Measurements from ENCODE around the gene GABPB1.

GABPB1 gene

GRCh38 chr15:50345298-50345697 lies 9.7 kb downstream of the GABPB1 start:
- Histone ChIP-seq H3K18ac (ENCODE audit: low read length) (no peak overlapping the region), H2BK15ac (ENCODE audit: low read length) (no peak overlapping the region), H3K9me3 (replicated peaks in 1 of 2; ENCODE audit: control insufficient read depth in 2 of 2, insufficient read depth in 1 of 2, low read depth in 1 of 2, low read length in 2 of 2) (no peaks in the 10 kb centered on the region), H3K4ac (ENCODE audit: low read length) (no peak overlapping the region), H2BK12ac (ENCODE audit: low read length) (no peak overlapping the region), H3K27ac (replicated peaks; ENCODE audit: low read length) (no peak overlapping the region), H3K23ac (ENCODE audit: low read depth, low read length, poor library complexity) (no peak overlapping the region), H2BK120ac (ENCODE audit: low read depth, low read length) (no peak overlapping the region), H3K4me2 (ENCODE audit: insufficient read depth, low read length, poor library complexity, severe bottlenecking) (no peak overlapping the region), H3K9ac (ENCODE audit: low read depth, low read length, poor library complexity) (no peak overlapping the region), H3K79me1 (ENCODE audit: low read depth, low read length) (peaks cover 3% of the 10 kb centered on the region), H2BK5ac (ENCODE audit: low read length) (no peak overlapping the region), H4K91ac (ENCODE audit: low read depth, low read length, poor library complexity) (no peak overlapping the region), H3K4me1 (ENCODE audit: control insufficient read depth in 2 of 2, insufficient read depth in 1 of 2, low read depth in 1 of 2, low read length in 2 of 2) (no peaks in the 10 kb centered on the region), H3K4me3 (ENCODE audit: low read length in 2 of 2) (no peak overlapping the region), H2AFZ (ENCODE audit: low read length) (no peak overlapping the region), H3K14ac (ENCODE audit: low read length) (no peak overlapping the region), H3K36me3 (replicated peaks in 1 of 2; ENCODE audit: control insufficient read depth in 2 of 2, insufficient read depth in 2 of 2, low read length in 2 of 2) (peaks cover 0 to 10% of the 10 kb centered on the region in 2 donors), H3K27me3 (ENCODE audit: control insufficient read depth in 3 of 3, insufficient read depth in 3 of 3, low read depth in 1 of 3, low read length in 3 of 3) (no peaks in the 10 kb centered on the region), H4K8ac (ENCODE audit: low read depth, low read length) (no peak overlapping the region), H2AK5ac (ENCODE audit: low read depth, low read length) (no peak overlapping the region)
- WGBS, 2 donors (ENCODE audit: extremely low coverage in 2 of 2, insufficient read length in 2 of 2, insufficient replicate concordance in 1 of 2), result no CpG with 5 or more reads among the region's 5 CpGs
- DNase-seq (ENCODE audit: low spot score), result no peak

GRCh38 chr15:50344006-50344464 lies 11.0 kb downstream of the GABPB1 start:
- Histone ChIP-seq H3K9ac (ENCODE audit: low read depth, low read length, poor library complexity) (no peak overlapping the region), H2BK12ac (ENCODE audit: low read length) (no peak overlapping the region), H3K4me2 (ENCODE audit: insufficient read depth, low read length, poor library complexity, severe bottlenecking) (no peak overlapping the region), H3K23ac (ENCODE audit: low read depth, low read length, poor library complexity) (no peak overlapping the region), H3K27me3 (ENCODE audit: control insufficient read depth in 3 of 3, insufficient read depth in 3 of 3, low read depth in 1 of 3, low read length in 3 of 3) (no peaks in the 10 kb centered on the region), H2AFZ (ENCODE audit: low read length) (no peak overlapping the region), H3K4ac (ENCODE audit: low read length) (no peak overlapping the region), H2BK120ac (ENCODE audit: low read depth, low read length) (no peak overlapping the region), H3K9me3 (replicated peaks in 1 of 2; ENCODE audit: control insufficient read depth in 2 of 2, insufficient read depth in 1 of 2, low read depth in 1 of 2, low read length in 2 of 2) (no peaks in the 10 kb centered on the region), H3K27ac (replicated peaks; ENCODE audit: low read length) (no peak overlapping the region), H3K14ac (ENCODE audit: low read length) (no peak overlapping the region), H3K18ac (ENCODE audit: low read length) (no peak overlapping the region), H3K4me1 (ENCODE audit: control insufficient read depth in 2 of 2, insufficient read depth in 1 of 2, low read depth in 1 of 2, low read length in 2 of 2) (no peaks in the 10 kb centered on the region), H3K36me3 (replicated peaks in 1 of 2; ENCODE audit: control insufficient read depth in 2 of 2, insufficient read depth in 2 of 2, low read length in 2 of 2) (peaks cover 0 to 17% of the 10 kb centered on the region in 2 donors), H2BK5ac (ENCODE audit: low read length) (no peak overlapping the region), H2AK5ac (ENCODE audit: low read depth, low read length) (no peak overlapping the region), H3K4me3 (ENCODE audit: low read length in 2 of 2) (no peak overlapping the region), H4K91ac (ENCODE audit: low read depth, low read length, poor library complexity) (no peak overlapping the region), H3K79me1 (ENCODE audit: low read depth, low read length) (peaks cover 3% of the 10 kb centered on the region), H2BK15ac (ENCODE audit: low read length) (no peak overlapping the region), H4K8ac (ENCODE audit: low read depth, low read length) (no peak overlapping the region)
- WGBS, 2 donors (ENCODE audit: extremely low coverage in 2 of 2, insufficient read length in 2 of 2, insufficient replicate concordance in 1 of 2), result no CpG with 5 or more reads among the region's 3 CpGs
- no peak for DNase-seq (ENCODE audit: low spot score)

GRCh38 chr15:50341616-50342136 lies 13.3 kb downstream of the GABPB1 start:
- no peaks in the 10 kb centered on the region for H3K9me3 ChIP-seq (replicated peaks in 1 of 2; ENCODE audit: control insufficient read depth in 2 of 2, insufficient read depth in 1 of 2, low read depth in 1 of 2, low read length in 2 of 2)
- no peaks in the 10 kb centered on the region for H3K27me3 ChIP-seq (ENCODE audit: control insufficient read depth in 3 of 3, insufficient read depth in 3 of 3, low read depth in 1 of 3, low read length in 3 of 3)
- H3K36me3 ChIP-seq (replicated peaks in 1 of 2; ENCODE audit: control insufficient read depth in 2 of 2, insufficient read depth in 2 of 2, low read length in 2 of 2), result peaks cover 0 to 26% of the 10 kb centered on the region in 2 donors
- H3K27ac ChIP-seq (replicated peaks; ENCODE audit: low read length), result no peak overlapping the region
- no peak overlapping the region for H4K8ac ChIP-seq (ENCODE audit: low read depth, low read length)
- H3K4me2 ChIP-seq (ENCODE audit: insufficient read depth, low read length, poor library complexity, severe bottlenecking), result no peak overlapping the region
- no peak overlapping the region for H4K91ac ChIP-seq (ENCODE audit: low read depth, low read length, poor library complexity)
- no peak overlapping the region for H2AFZ ChIP-seq (ENCODE audit: low read length)
- H3K9ac ChIP-seq (ENCODE audit: low read depth, low read length, poor library complexity), result no peak overlapping the region
- no peak overlapping the region for H2AK5ac ChIP-seq (ENCODE audit: low read depth, low read length)
- no peak overlapping the region for H2BK120ac ChIP-seq (ENCODE audit: low read depth, low read length)
- H3K23ac ChIP-seq (ENCODE audit: low read depth, low read length, poor library complexity), result no peak overlapping the region
- H3K4me3 ChIP-seq (ENCODE audit: low read length in 2 of 2), result no peak overlapping the region
- H2BK5ac ChIP-seq (ENCODE audit: low read length), result no peak overlapping the region
- no peak overlapping the region for H2BK12ac ChIP-seq (ENCODE audit: low read length)
- peaks cover 3% of the 10 kb centered on the region for H3K79me1 ChIP-seq (ENCODE audit: low read depth, low read length)
- H3K4ac ChIP-seq (ENCODE audit: low read length), result no peak overlapping the region
- H2BK15ac ChIP-seq (ENCODE audit: low read length), result no peak overlapping the region
- no peak overlapping the region for H3K14ac ChIP-seq (ENCODE audit: low read length)
- no peaks in the 10 kb centered on the region for H3K4me1 ChIP-seq (ENCODE audit: control insufficient read depth in 2 of 2, insufficient read depth in 1 of 2, low read depth in 1 of 2, low read length in 2 of 2)
- DNase-seq (ENCODE audit: low spot score), result no peak
- H3K18ac ChIP-seq (ENCODE audit: low read length), result no peak overlapping the region
- no CpG with 5 or more reads among the region's 7 CpGs for WGBS, 2 donors (ENCODE audit: extremely low coverage in 2 of 2, insufficient read length in 2 of 2, insufficient replicate concordance in 1 of 2)

- WGBS, 2 donors (ENCODE audit: extremely low coverage in 2 of 2, insufficient read length in 2 of 2, insufficient replicate concordance in 1 of 2), result no CpG with 5 or more reads among the region's 1 CpG
- no peak overlapping the region for H2BK120ac ChIP-seq (ENCODE audit: low read depth, low read length)
- no peak overlapping the region for H3K18ac ChIP-seq (ENCODE audit: low read length)
- no peaks in the 10 kb centered on the region for H3K27me3 ChIP-seq (ENCODE audit: control insufficient read depth in 3 of 3, insufficient read depth in 3 of 3, low read depth in 1 of 3, low read length in 3 of 3)
- H3K79me1 ChIP-seq (ENCODE audit: low read depth, low read length), result peaks cover 3% of the 10 kb centered on the region
- H2BK5ac ChIP-seq (ENCODE audit: low read length), result no peak overlapping the region
- H3K9me3 ChIP-seq (replicated peaks in 1 of 2; ENCODE audit: control insufficient read depth in 2 of 2, insufficient read depth in 1 of 2, low read depth in 1 of 2, low read length in 2 of 2), result no peaks in the 10 kb centered on the region
- no peaks in the 10 kb centered on the region for H3K4me1 ChIP-seq (ENCODE audit: control insufficient read depth in 2 of 2, insufficient read depth in 1 of 2, low read depth in 1 of 2, low read length in 2 of 2)
- H4K91ac ChIP-seq (ENCODE audit: low read depth, low read length, poor library complexity), result no peak overlapping the region
- no peak overlapping the region for H3K4ac ChIP-seq (ENCODE audit: low read length)
- peaks cover 0 to 20% of the 10 kb centered on the region in 2 donors for H3K36me3 ChIP-seq (replicated peaks in 1 of 2; ENCODE audit: control insufficient read depth in 2 of 2, insufficient read depth in 2 of 2, low read length in 2 of 2)
- no peak for DNase-seq (ENCODE audit: low spot score)
- no peak overlapping the region for H3K23ac ChIP-seq (ENCODE audit: low read depth, low read length, poor library complexity)
- no peak overlapping the region for H3K9ac ChIP-seq (ENCODE audit: low read depth, low read length, poor library complexity)
- H4K8ac ChIP-seq (ENCODE audit: low read depth, low read length), result no peak overlapping the region
- H2AK5ac ChIP-seq (ENCODE audit: low read depth, low read length), result no peak overlapping the region
- no peak overlapping the region for H3K14ac ChIP-seq (ENCODE audit: low read length)
- H2AFZ ChIP-seq (ENCODE audit: low read length), result no peak overlapping the region
- H3K4me3 ChIP-seq (ENCODE audit: low read length in 2 of 2), result no peak overlapping the region
- no peak overlapping the region for H3K27ac ChIP-seq (replicated peaks; ENCODE audit: low read length)
- H2BK12ac ChIP-seq (ENCODE audit: low read length), result no peak overlapping the region
- no peak overlapping the region for H3K4me2 ChIP-seq (ENCODE audit: insufficient read depth, low read length, poor library complexity, severe bottlenecking)
- H2BK15ac ChIP-seq (ENCODE audit: low read length), result no peak overlapping the region
Measured at GRCh38 chr15:50340416-50340815, 14.6 kb downstream of the GABPB1 start.

All from neuronal stem cell (in vitro differentiated cells).